ENCODE measurements around the gene LMF2. TPM values are rescaled to one million over a fixed set of nuclear protein-coding genes. Genes with fewer than 3 reads are reported as not detected.

LMF2 gene
- total RNA-seq, 4 donors from 2014 or later, result 35.4 to 65.0 (median 46.2) TPM

DNA sequence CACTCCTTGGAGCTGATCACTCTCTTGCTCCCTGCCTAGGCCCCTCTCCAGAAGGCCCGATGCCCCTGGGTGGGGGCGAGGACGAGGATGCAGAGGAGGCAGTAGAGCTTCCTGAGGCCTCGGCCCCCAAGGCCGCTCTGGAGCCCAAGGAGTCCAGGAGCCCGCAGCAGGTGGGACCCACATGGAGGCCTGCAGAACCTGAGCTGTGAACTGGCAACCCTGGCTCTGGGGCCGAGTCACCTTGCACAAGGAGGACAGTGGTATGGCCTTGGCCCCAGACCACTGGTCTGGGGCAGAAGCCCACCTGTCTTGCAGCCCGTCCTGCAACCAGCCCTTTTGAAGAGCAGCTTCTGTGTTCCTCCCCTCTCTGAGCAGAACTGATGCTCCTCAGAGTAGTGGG is 11.6 kb upstream of the LMF2 start:
- H3K9me3 ChIP-seq, result no peaks in the 10 kb centered on the region
- H3K27ac ChIP-seq, result no peak overlapping the region
- H3K27me3 ChIP-seq, result no peaks in the 10 kb centered on the region
- TF ChIP-seq, protein P1, sequence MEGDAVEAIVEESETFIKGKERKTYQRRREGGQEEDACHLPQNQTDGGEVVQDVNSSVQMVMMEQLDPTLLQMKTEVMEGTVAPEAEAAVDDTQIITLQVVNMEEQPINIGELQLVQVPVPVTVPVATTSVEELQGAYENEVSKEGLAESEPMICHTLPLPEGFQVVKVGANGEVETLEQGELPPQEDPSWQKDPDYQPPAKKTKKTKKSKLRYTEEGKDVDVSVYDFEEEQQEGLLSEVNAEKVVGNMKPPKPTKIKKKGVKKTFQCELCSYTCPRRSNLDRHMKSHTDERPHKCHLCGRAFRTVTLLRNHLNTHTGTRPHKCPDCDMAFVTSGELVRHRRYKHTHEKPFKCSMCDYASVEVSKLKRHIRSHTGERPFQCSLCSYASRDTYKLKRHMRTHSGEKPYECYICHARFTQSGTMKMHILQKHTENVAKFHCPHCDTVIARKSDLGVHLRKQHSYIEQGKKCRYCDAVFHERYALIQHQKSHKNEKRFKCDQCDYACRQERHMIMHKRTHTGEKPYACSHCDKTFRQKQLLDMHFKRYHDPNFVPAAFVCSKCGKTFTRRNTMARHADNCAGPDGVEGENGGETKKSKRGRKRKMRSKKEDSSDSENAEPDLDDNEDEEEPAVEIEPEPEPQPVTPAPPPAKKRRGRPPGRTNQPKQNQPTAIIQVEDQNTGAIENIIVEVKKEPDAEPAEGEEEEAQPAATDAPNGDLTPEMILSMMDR (IDR thresholded peaks at IDR 0.05), result no peak
- no peak for TF ChIP-seq POLR2A (IDR thresholded peaks at IDR 0.05)
- peaks cover 39 to 87% (median 42%) of the 10 kb centered on the region in 3 donors for H3K36me3 ChIP-seq
- H3K4me3 ChIP-seq, result no peak overlapping the region
- no CpG with 5 or more reads among the region's 8 CpGs for WGBS, 2 donors
- peaks cover 4 to 19% (median 7%) of the 10 kb centered on the region in 3 donors for H3K4me1 ChIP-seq
- no peak for DNase-seq
- intact Hi-C loops (cut with DNase I), result no loop called here

DNA sequence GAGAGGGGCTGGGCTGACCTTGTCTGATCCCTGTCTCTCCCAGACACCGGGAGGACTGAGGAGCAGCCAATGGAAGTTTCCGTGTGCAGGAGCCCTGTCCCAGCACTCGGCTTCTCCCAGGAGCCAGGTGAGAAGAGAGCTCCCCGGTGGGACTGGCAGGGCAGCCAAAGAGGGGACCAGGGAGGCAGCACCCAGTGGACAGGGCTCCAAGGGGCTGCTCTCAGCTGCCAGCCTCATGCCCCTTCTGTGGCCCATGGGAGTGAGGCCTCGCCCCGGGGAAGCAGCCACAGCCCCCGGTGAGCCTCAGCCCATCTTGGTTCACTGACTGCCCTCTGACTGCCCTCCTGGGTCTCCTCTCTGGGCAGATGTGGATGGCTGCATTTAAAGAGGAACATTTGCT is 11.1 kb upstream of the LMF2 start:
- intact Hi-C loops (cut with DNase I), result no loop called here
- TF ChIP-seq POLR2A (IDR thresholded peaks at IDR 0.05), result no peak
- TF ChIP-seq, protein P1 (IDR thresholded peaks at IDR 0.05), result no peak
- peaks cover 33 to 82% (median 41%) of the 10 kb centered on the region in 3 donors for H3K36me3 ChIP-seq
- no peak overlapping the region for H3K4me3 ChIP-seq
- WGBS, 2 donors, result 77 to 100% methylated on average over 1 to 3 of the region's 7 CpGs
- DNase-seq, result no peak
- peaks cover 0 to 13% (median 2%) of the 10 kb centered on the region in 3 donors for H3K4me1 ChIP-seq
- H3K27me3 ChIP-seq, result no peaks in the 10 kb centered on the region
- H3K27ac ChIP-seq, result no peak overlapping the region
- no peaks in the 10 kb centered on the region for H3K9me3 ChIP-seq

DNA sequence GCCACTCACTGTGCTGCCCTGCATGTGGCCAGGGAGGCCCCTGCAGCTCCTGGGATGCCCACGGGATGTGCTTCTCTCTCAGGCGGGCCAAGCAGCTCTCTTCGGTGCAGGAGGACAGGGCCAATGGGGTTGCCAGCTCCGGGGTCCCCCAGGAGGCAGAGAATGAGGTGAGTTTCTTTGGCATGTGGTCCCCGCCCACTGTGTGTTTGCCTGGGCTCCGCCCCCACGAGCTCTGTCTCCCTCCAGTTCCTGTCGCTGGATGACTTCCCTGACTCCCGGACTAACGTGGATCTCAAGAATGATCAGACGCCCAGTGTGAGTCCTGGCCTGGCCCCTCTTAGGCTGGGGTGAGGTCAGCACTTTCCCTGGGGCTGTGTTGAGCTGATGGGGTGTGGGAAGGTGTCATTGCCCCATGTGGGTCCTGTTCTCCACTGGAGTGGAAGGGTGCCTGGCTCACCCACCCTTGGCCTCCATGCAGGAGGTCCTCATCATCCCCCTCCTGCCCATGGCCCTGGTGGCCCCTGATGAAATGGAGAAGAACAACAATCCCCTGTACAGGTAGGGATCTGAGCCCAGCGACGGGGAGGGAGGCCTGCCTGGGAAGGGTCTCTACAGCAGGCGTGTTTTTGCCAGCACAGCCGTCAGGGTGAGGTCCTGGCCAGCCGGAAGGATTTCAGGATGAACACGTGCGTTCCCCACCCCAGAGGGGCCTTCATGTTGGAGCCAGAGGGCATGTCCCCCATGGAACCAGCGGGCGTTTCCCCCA is 10.2 kb upstream of the LMF2 start:
- H3K9me3 ChIP-seq, result no peaks in the 10 kb centered on the region
- H3K4me3 ChIP-seq, result no peak overlapping the region
- TF ChIP-seq POLR2A (IDR thresholded peaks at IDR 0.05), result no peak
- TF ChIP-seq, protein P1 (IDR thresholded peaks at IDR 0.05), result no peak
- WGBS, 2 donors, result 86 to 88% methylated on average over 6 to 8 of the region's 20 CpGs
- no peak overlapping the region for H3K27ac ChIP-seq
- DNase-seq, result no peak
- peaks cover 0 to 7% (median 0%) of the 10 kb centered on the region in 3 donors for H3K4me1 ChIP-seq
- H3K36me3 ChIP-seq, result peaks cover 24 to 81% (median 31%) of the 10 kb centered on the region in 3 donors
- intact Hi-C loops (cut with DNase I), result no loop called here
- no peaks in the 10 kb centered on the region for H3K27me3 ChIP-seq

DNA sequence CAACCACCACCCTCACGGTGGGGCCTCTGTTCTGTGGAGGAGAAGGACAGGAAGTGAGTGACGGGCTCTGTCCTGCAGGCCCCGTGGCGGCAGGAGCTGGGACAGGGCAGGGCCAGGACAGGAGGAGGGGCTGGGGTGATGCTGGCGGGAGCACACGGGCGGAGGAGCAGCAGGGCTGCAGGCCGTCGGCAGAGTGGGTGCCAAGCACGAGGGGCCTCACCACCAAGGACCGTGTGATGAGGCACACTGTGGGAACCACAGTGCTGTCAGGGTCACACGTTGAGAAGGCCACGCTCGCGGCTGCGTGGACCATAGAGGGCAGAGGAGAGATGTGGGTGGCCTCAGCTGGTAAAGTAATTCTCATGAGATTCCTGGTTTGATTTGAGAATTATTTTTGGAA is 9.4 kb upstream of the LMF2 start:
- no peak for DNase-seq
- no peaks in the 10 kb centered on the region for H3K27me3 ChIP-seq
- TF ChIP-seq, protein P1 (IDR thresholded peaks at IDR 0.05), result no peak
- peaks cover 0 to 10% (median 0%) of the 10 kb centered on the region in 3 donors for H3K4me1 ChIP-seq
- no peak overlapping the region for H3K4me3 ChIP-seq
- H3K27ac ChIP-seq, result no peak overlapping the region
- H3K36me3 ChIP-seq, result peaks cover 18 to 81% (median 23%) of the 10 kb centered on the region in 3 donors
- no peaks in the 10 kb centered on the region for H3K9me3 ChIP-seq
- intact Hi-C loops (cut with DNase I), result no loop called here
- 43% methylated on average over 2 of the region's 16 CpGs; no CpG with 5 or more reads in 1 of the 2 donors for WGBS, 2 donors

DNA sequence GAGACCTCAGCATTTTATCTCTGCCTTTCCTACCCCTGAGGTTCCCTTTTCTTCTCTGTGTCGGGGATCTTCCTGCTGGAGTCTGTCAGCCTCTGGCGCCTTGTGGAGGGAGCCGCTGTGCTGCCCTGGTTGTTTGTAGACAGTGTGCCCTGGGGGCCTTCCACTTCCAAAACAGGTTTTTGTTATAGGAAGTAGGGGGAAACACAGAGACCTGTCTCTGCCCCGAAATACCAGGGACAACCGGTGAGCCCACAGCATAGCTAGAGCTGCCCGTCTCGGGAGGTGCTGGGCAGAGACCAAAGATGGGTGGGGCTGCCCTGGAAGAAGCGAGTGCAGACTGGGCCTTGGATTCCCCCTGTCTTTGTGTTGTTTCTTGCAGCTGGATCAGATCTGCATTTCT is 8.6 kb upstream of the LMF2 start:
- Histone ChIP-seq H3K9me3 (no peaks in the 10 kb centered on the region), H3K27me3 (no peaks in the 10 kb centered on the region), H3K4me3 (no peak overlapping the region), H3K36me3 (peaks cover 14 to 78% (median 15%) of the 10 kb centered on the region in 3 donors), H3K27ac (no peak overlapping the region), H3K4me1 (peaks cover 0 to 12% (median 0%) of the 10 kb centered on the region in 3 donors)
- intact Hi-C loops (cut with DNase I), result no loop called here
- no peak for DNase-seq
- TF ChIP-seq, protein P1 (IDR thresholded peaks at IDR 0.05), result no peak
- TF ChIP-seq POLR2A (IDR thresholded peaks at IDR 0.05), result no peak
- 43 to 53% methylated on average over 3 to 4 of the region's 8 CpGs for WGBS, 2 donors

Measured in esophagus squamous epithelium (tissue), 5 donors.